Activated CD4-positive, alpha-beta T cell treated with anti-CD3 and anti-CD28 coated beads, Interleukin-10, Interleukin-2, amounts not matched to agents 100 ng/mL and 50 ng/mL, durations not matched to agents 16 hours and 8 hours (primary cell): ENCODE measurements around the gene ARHGEF6.

Experiments used
- DNase-seq: peaks from one replicate; pipeline ENCODE4 v3.0.0-alpha.2; 2020

The ARHGEF6 gene

DNA sequence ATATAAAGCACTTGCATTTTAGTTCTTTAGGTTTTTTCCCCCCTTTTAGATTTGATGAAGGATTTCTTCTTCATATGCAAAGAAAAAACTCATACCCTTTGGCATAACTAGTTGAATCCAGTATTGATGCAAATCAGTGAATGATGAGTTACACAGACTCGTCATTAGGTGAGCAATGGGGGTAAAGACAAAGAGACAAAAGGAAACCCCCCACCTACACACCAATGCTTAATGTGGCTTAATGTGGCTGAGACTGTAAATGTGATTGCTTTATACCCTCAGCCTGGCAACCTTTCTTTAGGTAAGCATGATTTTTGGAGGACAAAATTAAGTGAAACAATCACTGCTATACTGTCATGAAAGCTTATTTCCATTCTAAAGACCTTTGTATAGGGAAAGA lies 93.3 kb downstream of the ARHGEF6 start:
- DNase-seq, result no peak

DNA sequence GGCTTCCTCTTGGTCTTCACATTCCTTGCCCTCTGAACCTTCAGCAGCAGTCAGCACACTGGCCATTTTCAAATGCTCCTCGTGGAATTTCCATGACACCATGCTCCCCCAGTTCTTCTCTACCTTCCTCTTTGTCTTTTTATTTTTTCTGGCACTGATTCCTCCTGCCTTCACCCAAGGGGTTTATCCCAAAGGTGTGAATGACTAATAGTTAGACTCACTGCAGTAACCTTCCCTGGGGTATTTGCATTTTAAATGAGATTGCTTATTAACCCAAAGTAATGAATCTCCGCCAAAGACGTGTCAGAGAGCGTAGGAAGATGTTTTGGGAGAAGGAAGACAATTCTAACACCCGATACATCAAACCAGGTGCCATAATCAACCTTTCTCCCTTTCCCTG lies 96.6 kb downstream of the ARHGEF6 start:
- no peak for DNase-seq

DNA sequence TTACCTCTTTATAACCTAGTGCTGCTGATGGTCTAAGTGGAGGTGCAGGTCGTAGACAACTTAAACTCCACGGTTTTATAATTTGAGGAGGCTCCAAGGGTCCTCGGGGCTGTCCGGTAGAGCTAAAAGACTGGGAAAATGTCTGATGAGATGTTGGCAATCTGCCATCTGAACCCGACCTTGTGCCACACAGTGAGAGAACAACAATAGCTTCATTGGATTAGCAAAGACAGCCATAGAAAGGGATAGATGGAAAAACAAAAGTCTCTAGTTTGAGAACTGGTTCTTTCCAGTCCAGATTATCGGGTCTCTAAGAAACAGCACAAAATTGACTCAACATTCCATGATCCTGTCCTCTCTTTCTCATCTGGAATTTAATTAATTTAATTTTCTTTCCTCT lies 101.2 kb downstream of the ARHGEF6 start:
- no peak for DNase-seq

DNA sequence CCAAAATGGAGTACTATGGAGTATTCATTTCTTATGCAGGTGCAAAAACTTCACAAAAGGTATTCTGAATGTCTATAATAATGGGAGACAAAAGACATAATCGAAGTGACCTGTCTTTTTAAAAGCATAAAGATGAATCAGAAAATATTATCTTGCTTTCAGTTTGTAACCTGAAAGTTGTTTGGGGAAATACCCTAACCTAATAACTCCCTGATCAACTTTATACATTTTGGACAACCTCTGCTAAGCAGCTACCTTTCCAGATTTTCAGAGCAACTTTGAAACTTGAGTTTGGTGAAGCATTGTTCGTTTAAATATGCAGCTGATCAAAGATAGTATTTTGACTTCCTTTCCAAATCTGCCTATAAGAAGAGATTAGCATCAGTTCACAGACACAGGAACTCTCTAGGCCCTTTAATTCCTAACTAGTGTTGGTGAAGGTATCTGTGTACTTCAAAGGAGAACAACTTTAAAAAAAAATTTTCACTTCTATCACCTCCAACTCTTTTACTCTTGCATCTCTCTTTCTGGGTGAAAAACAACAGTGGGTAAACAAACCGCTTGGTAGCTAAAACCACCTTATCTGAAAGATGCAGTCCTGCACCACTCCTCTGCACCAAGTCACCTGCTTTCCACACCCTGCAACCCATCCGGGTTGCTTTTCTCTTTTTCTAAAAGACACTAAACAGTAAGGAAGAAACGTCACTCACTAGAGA lies 106.3 kb downstream of the ARHGEF6 start:
- DNase-seq, result no peak

DNA sequence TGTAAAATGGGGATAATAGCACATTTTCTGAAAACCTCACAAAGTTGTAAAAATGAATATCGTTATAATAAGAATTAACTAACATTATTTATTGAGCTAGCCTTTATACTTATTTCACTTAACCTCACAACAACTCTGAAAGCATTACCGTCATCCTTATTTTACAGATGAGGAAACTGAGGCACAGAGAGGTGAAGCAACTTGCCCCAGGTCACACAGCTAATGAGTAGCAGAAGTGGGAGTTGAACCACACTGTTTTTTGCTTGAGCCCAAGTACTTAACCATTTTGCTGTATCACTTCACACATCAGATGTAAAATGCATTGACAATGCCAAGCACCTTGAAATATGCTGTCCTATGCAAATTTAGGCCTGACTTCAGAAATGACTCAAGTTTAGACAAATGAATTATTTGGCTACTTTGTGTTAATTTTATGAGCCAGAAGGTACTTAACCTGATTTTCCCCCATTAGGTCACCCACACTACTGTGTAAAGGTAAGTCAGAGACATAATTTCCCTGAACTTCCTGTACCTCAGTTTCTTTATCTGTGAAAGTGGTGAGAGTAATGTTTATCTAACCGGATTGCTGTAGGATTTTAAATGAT lies 109.6 kb downstream of the ARHGEF6 start:
- DNase-seq, result no peak

DNA sequence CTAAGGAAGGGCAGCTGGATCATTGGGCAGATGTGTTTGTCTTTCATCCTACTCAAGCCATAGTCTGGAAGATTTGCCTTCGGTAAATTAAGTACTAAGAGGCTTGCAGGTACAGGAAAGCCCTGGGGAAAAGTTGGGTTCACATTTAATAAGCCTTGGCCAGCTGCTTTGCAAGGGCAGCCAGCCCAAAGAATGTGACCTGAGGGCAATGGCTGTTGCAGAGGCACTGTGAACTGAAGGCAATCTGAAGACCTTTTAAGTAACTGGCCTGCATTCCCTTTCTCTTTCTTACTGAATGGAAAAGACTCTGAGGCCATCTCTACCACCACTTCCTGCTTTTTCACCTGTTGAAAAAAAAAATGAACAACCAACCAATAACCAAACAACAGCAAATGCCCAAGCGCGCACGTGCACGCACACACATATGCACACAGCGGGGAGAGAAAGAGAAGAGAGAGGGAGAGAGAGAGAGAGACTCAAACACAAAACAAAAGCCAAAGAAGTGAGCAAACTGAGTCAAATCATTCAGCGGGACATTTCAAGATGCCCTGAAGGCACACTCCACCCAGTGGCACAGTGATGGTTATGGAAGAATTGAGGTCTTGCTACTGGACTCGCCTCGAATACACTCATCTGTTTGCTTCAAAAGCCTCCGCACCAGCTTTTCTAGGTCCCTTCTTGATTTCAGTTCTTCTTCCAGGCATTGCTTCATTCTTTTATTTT lies 113.1 kb downstream of the ARHGEF6 start:
- DNase-seq, result no peak

DNA sequence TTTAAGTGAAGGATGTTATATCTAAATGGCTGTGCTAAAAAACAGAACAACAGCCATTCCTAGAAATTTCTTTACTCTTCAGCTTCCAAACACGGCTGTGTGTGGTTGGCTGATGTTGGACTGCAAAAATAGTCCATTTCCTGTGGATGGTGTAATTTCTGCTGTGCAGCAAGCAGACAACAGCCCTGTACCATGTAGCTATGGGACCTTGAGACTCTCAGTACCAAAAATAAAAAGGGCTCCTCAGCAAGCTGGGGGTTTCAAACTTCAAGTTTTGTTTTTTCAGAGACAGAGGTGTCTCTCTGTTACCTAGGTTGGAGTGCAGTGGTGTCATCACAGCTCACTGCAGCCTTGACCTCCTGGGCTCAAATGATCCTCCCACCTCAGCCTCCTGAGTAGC lies 114.6 kb downstream of the ARHGEF6 start:
- DNase-seq, result no peak

DNA sequence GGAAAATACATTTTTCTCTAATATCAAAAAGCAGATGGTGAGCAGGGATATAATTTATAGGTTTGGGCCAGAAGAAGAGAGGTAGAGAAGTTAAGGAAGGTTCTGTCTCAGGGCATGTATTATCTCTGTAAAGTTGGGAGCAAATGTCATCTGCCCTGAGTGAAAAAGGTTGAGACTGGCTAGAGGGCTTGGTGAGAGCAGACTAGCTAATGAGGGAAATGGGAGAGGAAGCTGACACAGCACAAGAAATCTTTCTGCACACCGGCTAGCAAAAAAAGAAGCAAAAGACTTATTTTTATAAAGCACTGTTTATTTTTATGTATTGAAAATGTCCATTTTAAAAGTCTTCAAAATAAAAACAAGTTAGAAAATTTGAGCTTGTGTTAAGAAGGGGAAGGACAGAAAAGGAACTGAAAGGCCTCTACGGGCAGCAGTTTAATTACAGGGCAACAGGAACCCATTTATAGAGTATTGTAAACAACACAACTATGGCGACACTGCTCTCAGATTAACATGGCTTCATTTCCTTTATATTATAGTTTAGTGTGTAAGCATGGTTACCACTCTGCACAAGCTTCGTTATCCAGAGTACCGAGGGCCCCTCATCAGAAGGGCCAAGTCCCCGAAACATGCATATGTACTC lies 115.4 kb downstream of the ARHGEF6 start:
- no peak for DNase-seq

DNA sequence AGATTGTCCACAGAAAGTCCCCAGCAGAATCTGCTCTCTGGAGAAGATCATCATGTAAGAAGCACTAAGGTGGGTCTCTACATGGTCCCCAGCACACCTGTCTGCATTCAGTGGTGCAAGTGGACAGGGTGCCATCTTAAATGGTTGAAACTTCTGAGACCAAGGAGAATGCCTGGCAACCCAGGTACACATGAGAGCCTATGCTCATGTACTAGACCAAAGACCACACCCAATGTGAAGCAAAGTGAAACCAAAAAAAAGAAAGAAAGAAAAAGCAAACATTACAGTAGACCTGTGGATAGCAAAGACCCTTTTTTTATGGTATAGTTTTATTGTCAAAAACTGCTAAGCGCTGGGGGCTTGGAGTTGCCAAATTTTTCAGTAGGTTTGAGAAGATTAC lies 117.8 kb downstream of the ARHGEF6 start:
- DNase-seq, result no peak

DNA sequence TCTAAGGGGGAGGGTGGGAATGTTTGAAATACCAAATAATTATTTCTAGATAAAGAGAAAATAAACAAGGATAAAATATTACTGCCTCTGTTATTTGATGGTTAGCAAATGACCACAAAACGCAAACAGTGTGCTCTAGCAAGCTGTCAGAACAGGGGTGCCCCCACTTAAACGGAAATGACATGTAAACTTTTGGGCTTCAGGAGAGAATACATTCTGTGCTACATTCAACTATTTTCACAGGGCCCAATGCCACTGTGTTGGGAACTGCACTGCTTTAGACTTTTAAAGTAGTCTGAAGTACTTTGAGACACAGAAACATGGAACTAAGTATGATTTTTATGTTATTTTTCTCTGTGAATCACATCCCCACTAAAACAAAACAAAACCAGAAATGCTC lies 118.6 kb downstream of the ARHGEF6 start:
- DNase-seq, result no peak

DNA sequence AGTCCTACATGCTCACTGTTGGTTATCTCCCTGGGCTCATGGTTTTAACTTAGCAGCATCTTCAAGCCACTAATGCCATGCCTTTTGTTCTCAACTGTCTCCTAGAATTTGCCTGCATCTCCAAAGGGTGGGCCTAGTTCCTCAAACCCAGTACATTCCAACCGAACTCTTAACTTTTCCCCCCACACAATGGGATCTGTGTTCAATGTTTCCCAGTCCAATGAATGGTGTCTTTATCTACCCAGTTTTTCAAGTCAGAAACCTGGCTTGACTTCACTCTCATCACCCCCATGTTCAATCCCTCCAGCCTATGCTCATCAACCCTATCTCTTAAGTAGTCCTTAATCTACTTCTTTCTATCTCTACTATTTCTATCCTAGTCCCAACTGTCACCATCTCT lies 119.8 kb downstream of the ARHGEF6 start:
- DNase-seq, result no peak

DNA sequence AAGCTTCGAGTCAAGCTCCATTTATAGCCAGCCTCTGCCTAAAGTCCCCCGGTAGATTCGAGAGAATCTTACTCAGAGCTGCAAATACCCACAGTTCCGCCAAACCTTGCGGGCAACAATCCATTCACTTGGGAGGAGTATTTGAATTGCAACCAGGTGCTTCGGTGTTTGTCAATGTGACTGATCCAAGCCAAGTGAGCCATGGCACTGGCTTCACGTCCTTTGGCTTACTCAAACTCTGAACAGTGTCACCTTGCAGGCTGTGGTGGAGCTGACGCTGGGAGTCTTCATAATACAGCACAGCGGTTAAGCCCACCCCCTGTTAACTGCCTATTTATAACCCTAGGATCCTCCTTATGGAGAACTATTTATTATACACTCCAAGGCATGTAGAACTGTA lies 121.6 kb downstream of the ARHGEF6 start:
- peak; percentile 68 for DNase-seq

DNA sequence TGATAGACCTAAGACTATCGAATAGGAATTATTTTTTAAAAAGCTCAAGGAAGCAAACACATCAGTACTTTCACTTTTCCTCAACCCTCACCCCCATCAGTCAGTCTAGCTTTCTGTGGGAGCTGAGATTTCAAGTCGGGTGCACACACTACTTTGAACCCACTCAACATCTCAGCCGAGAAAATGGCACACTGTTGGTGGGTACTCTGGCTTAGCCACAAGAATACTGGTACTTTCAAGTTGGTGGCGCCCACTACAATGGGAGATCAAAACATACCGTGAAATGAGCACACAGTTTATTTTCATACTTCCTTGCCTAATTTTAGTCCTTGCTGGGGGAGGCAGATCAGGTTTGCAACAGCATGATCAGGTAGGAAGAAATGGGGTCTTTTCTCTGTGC lies 122.6 kb downstream of the ARHGEF6 start:
- no peak for DNase-seq

DNA sequence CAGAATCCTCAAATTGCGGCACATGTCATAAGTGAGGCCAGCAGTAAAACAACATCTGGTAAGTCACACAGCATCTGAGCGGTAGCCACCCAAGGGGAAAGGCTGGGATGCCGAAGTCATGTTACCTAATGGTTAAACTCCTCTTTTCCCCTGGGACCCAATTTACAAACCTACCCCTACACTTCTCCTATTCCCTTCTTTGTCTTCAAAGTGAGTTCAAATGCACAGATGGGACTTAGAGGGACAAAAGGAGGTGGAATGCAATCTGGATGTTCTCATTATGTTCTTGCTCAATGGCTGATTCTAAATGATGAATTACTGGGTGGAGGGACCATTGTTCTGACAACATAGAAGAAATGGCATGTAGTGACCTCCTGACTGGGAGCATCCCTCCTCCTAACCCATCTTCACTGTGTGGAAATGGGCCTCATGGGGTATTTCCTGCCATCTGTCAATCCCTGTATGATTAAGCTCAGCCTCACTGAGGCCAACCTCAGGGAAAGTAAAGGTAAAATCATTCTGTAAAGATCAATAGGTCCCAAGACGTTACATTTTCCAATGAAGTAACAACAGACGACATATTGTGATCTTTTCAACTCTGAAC lies 124.3 kb downstream of the ARHGEF6 start:
- DNase-seq, result peak; percentile 52

DNA sequence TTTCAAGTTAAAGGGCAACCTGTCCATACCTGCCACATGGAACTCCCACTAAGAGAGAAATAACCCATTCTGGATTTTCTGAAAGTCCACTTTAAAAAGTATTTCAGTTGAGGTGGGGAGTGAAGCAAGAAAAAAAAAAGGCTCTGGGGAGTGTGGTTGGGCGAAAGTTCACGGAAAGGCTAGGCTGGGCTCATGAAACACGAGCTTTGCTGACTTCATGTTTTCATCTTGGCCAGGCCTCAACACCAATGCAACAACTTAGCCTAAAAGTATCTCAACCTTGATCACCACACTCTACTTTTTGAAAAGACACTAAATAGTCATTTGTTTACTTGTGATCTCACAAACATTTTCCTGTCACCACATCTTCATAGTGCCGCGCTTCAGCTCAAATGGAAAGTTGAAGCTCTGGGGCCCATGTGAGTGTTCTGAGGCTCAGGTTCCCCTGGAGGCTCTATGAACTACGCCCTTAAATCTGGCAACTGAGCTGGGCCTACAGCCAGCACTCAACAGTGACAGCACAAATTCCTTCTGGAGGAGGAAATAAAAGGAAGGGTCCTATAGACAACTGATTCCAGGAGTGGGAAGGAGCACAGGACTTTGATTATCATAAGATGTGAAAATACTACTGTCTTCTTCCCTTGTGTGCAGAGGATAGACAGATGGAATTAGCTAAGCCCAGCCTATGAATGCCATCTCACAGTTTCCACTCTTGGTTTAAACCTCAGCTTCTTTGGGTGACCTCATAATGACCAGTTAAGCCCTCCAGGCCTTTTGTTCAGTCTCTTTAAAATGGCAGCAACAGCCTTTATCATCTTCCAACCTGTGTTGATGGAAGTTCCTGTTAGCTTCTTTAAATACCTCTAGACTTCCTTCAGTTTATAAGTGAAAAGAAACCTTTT lies 127.7 kb downstream of the ARHGEF6 start:
- peak; percentile 80 for DNase-seq

DNA sequence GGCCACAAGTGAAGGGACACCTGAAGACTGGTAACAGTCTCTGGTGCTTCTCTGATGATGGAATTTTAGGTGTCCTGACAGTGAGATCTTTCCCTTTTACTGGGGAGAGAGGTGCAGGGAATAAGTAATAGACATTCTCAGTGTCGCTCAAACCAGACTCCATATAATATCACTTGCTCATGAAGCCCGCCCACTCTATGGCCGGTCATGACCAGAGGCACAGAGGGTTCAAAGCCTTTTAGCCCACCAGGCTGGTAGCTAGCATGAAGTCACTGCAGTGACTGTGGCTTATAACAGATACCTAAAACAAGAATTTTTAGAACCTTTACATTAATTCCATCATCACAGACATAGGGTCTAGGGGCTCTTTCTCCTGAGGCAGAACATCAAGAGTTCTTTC lies 129.9 kb downstream of the ARHGEF6 start:
- DNase-seq, result no peak

DNA sequence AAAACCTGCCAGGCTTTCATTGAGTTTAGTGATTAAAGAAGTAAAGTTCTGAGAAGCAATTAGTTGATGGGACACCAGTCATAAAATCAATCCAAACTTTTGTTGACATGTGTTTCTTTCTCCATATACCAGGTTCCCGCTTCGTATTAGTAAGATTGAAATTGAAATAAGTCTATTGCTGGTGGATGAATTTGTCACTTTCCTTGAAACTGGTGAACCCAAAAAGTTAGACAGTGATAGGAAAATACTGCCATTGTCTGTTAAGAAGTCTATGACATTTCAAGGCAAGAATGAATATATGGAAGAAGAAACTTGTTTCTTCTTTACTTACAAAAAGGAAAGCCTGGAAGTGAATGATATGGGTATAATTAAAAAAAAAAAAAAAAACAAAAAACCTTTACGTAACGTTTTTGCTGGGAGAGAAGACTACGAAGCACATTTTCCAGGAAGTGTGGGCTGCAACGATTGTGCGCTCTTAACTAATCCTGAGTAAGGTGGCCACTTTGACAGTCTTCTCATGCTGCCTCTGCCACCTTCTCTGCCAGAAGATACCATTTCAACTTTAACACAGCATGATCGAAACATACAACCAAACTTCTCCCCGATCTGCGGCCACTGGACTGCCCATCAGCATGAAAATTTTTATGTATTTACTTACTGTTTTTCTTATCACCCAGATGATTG lies 132.9 kb downstream of the ARHGEF6 start, which contains the start of gene CD40LG:
CD40LG (plus strand) TSS at position 482 of the 684 bp plus-strand sequence; CDS start at position 573, 91 bp downstream.
- peak; percentile 65 for DNase-seq

DNA sequence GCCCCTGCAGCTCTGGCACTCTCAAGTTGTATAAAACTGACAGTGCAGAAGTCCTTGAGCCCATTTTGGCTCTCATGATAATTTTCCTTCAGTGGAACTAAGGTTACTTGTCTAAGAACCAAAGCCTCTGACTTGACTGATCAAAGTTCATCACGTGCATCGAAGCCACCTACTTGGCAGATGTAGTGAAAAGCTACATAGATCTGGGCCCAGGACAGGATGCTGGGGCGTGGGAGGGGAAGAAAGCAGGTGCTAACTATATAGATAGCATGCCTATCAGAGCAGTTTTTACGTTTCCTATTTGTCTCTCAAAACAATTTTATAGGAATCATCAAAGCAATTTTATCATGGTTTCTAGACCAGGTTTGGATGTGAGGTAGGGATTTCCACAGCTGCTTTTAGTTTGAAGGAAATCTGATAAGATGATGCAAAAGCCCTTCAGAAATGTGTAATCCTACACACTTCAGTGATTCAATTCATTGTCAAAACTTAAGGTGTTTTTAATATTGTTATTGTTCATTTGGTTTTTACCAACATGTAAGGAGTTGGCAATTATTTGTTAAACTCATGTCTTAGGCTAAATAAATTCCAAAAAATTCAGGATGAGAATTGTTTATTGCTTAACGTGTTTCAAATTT lies 134.0 kb downstream of the ARHGEF6 start:
- peak; percentile 70 for DNase-seq

DNA sequence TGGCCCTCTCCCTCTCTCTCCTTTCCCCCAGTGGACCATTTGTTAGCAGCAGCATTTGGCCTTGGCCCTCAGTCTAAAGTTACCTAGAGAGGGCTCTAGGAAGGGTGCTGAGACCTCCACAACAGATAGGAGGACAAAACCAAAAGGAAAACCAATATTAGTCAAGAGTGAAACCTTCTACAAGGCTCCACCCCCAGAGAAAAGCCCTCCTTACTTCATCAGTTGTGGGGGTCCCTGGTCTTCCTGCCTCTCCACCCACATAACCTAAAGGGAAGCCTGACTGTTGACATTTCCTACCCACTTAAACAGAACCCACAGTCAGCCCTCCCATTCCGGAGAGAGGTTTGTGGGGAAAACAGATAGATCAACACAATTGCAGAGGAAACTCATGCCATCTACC lies 137.5 kb downstream of the ARHGEF6 start:
- DNase-seq, result peak; percentile 50

DNA sequence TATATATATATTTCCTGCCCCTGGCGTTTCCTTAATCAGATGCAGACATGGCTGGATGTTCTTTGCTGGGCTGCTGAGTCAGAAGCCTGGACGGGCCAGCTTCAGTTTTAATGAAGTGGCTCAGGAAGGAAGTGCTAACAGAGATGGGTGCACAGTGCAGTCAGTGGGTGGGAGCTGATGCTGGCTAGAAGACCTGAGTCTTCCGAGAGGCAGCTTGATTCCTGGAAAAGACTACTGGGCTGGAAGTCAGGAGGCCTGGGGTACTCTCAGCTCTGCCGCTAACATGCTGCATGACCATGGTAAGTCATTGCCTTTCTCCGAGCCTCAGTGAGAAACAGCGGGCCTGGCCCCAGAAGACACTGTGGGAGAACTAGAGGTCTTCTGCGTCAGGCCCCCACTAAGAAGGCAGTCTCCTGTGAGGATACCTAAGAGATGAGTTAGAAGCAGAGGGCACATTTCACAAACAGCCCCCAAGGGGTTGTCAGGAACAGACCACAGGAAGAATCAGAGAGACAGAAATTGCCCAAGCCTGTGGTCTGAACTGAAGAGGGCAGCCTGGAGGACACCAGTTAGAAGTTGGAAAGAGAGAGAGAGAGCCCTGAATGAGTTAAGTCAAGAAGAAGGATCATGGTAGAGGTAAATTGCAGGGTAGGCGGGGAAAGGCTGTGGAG lies 141.1 kb downstream of the ARHGEF6 start:
- DNase-seq, result peak; percentile 72
